ENCODE measurements around the gene COLEC12. TPM values are rescaled to one million over a fixed set of nuclear protein-coding genes. Genes with fewer than 3 reads are reported as not detected.

The COLEC12 gene
- total and polyA plus RNA-seq, 5 donors from 2014 or later: not detected

DNA sequence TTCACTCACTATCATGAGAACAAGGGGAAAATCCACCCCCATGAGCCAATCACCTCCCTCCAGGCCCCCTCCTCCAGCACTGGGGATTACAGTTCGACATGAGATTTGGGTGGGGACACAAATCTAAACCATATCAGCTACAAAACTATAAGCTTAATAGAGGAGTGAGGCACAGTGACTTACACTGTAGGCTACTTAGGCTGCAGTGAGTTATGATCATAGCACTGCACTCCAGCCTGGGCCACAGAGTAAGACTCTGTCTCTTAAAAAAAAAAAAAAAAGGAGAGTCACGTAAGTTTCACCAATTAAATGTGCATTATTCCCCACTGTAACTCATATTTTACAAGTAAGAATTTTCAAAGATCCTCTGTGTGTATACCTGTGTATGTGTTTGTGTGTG, 26.2 kb upstream of the COLEC12 start:
- Histone ChIP-seq H3K27me3 (ENCODE audit: control insufficient read depth, insufficient read depth, low read length) (no peaks in the 10 kb centered on the region), H3K4me3 (ENCODE audit: low read depth, low read length) (no peak overlapping the region), H3K27ac (ENCODE audit: insufficient read depth, low read length, poor library complexity, severe bottlenecking) (no peak overlapping the region), H3K4me1 (ENCODE audit: control insufficient read depth, insufficient read depth, low read length, poor library complexity, severe bottlenecking) (no peaks in the 10 kb centered on the region), H3K9me3 (ENCODE audit: control insufficient read depth in 2 of 2, low read length in 2 of 2) (no peaks in the 10 kb centered on the region), H3K36me3 (ENCODE audit: control insufficient read depth, insufficient read depth, low read length) (no peaks in the 10 kb centered on the region)
- no peaks in the 10 kb centered on the region for H3K36me3 Mint-ChIP-seq
- H3K9me3 Mint-ChIP-seq: peaks cover 0 to 1% (median 0%) of the 10 kb centered on the region in 7 donors
- DNase-seq (no peak), ATAC-seq (ENCODE audit: low read depth in 2 of 2) (no peak)
- no peak overlapping the region for H3K27ac Mint-ChIP-seq
- no peaks in the 10 kb centered on the region for H3K27me3 Mint-ChIP-seq
- no peak overlapping the region for H3K4me3 Mint-ChIP-seq
- no peaks in the 10 kb centered on the region for H3K4me1 Mint-ChIP-seq

DNA sequence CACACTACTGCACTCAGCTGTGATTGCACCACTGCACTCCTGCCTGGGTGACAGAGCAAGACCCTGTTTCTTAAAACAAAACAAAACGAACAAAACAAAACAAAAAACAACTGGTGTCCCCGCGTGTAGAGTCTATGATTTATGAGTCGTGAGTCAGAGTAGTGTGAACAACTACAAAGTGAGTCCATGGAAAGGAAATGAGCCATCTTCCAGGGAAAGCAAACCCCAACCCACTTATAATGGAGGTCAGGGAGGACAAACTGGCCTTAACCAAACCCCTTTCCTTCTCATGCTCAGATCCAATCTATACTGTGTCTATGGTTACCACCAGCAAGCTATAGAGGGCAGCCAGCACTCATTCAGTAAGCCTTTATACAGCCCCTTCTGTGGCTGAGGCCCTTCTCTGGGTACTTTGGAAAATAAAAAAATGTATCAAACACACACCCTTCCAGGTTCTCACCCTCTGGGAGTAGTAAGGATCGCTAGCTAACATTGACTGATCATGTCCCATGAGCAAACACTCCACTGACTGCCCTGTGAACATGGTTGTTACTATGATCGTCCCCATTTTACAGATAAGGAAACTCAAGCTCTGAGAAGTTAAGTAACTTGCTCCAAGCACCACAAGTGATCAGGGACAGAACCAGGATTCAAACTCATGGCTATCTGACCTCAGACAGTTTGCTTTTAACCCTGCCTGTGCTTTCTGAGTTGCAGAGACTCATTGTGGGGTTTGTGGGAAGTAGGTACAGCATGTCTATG, 24.7 kb upstream of the COLEC12 start:
- Mint-ChIP-seq H3K9me3 (no peaks in the 10 kb centered on the region), H3K27ac (no peak overlapping the region), H3K36me3 (no peaks in the 10 kb centered on the region), H3K4me1 (no peaks in the 10 kb centered on the region), H3K4me3 (no peak overlapping the region), H3K27me3 (no peaks in the 10 kb centered on the region)
- ATAC-seq (ENCODE audit: low read depth in 2 of 2) (no peak), DNase-seq (no peak)
- Histone ChIP-seq H3K9me3 (ENCODE audit: control insufficient read depth in 2 of 2, low read length in 2 of 2) (no peaks in the 10 kb centered on the region), H3K4me1 (ENCODE audit: control insufficient read depth, insufficient read depth, low read length, poor library complexity, severe bottlenecking) (no peaks in the 10 kb centered on the region), H3K27me3 (ENCODE audit: control insufficient read depth, insufficient read depth, low read length) (no peaks in the 10 kb centered on the region), H3K4me3 (ENCODE audit: low read depth, low read length) (no peak overlapping the region), H3K27ac (ENCODE audit: insufficient read depth, low read length, poor library complexity, severe bottlenecking) (no peak overlapping the region), H3K36me3 (ENCODE audit: control insufficient read depth, insufficient read depth, low read length) (no peaks in the 10 kb centered on the region)

DNA sequence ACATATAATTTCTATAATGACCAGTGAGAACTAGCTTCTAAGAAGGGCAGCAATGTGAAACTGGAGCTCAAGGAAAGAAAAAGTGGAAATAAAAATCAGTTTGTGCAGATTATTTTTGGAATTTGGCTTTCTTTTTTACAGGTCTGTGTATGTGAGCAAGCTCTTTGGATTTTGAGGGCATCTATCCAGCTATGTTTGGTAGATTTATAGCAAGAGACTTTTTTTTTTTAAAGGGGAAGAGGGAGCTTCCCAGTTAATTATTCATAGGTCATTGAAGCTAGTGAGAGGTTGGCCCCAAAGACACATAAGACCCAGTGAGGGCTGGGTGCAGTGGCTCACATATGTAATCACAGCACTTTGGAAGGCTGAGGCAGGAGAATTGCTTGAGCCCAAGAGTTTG, 24.0 kb upstream of the COLEC12 start:
- Mint-ChIP-seq H3K4me3 (no peak overlapping the region), H3K27me3 (no peaks in the 10 kb centered on the region), H3K27ac (no peak overlapping the region), H3K36me3 (no peaks in the 10 kb centered on the region), H3K4me1 (no peaks in the 10 kb centered on the region), H3K9me3 (no peaks in the 10 kb centered on the region)
- H3K27me3 ChIP-seq (ENCODE audit: control insufficient read depth, insufficient read depth, low read length): no peaks in the 10 kb centered on the region
- H3K4me3 ChIP-seq (ENCODE audit: low read depth, low read length): no peak overlapping the region
- DNase-seq: no peak
- no peak overlapping the region for H3K27ac ChIP-seq (ENCODE audit: insufficient read depth, low read length, poor library complexity, severe bottlenecking)
- no peaks in the 10 kb centered on the region for H3K9me3 ChIP-seq (ENCODE audit: control insufficient read depth in 2 of 2, low read length in 2 of 2)
- ATAC-seq (ENCODE audit: low read depth in 2 of 2): no peak
- H3K36me3 ChIP-seq (ENCODE audit: control insufficient read depth, insufficient read depth, low read length): no peaks in the 10 kb centered on the region
- no peaks in the 10 kb centered on the region for H3K4me1 ChIP-seq (ENCODE audit: control insufficient read depth, insufficient read depth, low read length, poor library complexity, severe bottlenecking)

DNA sequence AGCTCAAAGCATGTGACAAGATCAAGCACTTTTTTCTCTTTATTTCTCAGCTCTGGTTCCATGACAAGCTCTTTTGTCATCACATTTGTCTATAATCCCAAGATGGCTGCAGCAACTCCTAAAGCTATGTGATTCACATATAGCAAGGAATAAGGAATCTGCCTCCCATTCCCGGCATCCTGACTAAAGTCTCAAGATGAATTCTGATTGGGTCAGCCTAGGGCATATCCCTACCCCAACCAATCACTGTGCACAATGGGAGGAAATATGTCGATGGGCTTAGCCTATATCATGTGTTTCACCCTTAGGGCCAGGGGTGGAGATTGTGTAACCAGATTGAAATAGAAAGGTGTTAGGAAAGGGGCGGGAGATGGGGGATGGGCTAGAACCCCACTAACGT, 23.1 kb upstream of the COLEC12 start:
- H3K27ac Mint-ChIP-seq: no peak overlapping the region

DNA sequence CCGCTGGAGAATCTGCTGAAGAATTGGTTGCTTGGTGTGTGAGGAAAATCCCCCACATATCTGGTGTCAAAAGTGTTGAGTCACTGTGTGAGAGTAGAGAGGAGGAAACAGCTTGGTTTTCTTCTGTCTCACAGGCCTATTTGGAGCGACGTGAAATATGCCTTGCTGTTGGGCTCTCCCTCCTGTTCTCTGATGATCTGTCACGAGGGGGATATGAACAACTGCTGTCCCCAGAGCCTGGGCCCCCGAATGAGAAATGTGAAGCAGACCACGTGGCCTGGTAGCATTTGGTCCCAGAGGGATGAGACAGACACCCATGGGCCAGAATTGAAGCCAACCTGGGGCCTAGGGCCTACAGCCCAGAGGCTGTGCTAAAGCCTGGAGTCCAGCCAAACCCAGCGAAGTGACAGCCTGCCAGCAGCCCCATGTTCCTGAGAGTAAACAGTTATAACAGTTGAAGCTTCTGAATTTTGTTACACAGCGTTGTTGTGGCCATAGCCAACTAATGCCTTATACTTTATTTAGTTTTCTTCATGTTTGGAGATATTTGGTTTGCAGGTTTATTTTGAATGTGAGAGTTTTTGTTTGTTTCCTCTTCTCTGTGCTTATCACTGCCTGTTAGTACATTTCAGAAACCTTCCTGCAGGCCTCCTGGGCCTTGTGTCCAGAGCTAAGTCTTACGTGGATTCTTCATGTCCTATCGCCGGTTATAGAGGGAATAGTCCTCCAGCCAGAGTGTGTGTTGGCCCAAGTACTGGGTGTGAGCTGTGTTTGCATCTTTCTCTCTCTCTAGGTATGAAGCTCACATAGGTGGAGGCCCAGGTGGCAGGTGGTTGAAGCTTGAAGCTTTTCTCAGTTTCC, 18.7 kb upstream of the COLEC12 start:
- Mint-ChIP-seq H3K4me1 (peaks cover 0 to 2% (median 0%) of the 10 kb centered on the region in 4 donors), H3K36me3 (no peaks in the 10 kb centered on the region), H3K9me3 (peaks cover 0 to 2% (median 0%) of the 10 kb centered on the region in 7 donors), H3K27me3 (no peaks in the 10 kb centered on the region), H3K27ac (no peak overlapping the region), H3K4me3 (no peak overlapping the region)
- ATAC-seq (ENCODE audit: low read depth in 2 of 2): no peak
- no peak overlapping the region for H3K4me3 ChIP-seq (ENCODE audit: low read depth, low read length)
- H3K9me3 ChIP-seq (ENCODE audit: control insufficient read depth in 2 of 2, low read length in 2 of 2): no peaks in the 10 kb centered on the region
- no peaks in the 10 kb centered on the region for H3K27me3 ChIP-seq (ENCODE audit: control insufficient read depth, insufficient read depth, low read length)
- H3K4me1 ChIP-seq (ENCODE audit: control insufficient read depth, insufficient read depth, low read length, poor library complexity, severe bottlenecking): no peaks in the 10 kb centered on the region
- no peak overlapping the region for H3K27ac ChIP-seq (ENCODE audit: insufficient read depth, low read length, poor library complexity, severe bottlenecking)
- no peaks in the 10 kb centered on the region for H3K36me3 ChIP-seq (ENCODE audit: control insufficient read depth, insufficient read depth, low read length)
- no peak for DNase-seq

More for the DNA sequence above, 23.1 kb upstream of the COLEC12 start:
- Histone ChIP-seq H3K9me3 (ENCODE audit: control insufficient read depth in 2 of 2, low read length in 2 of 2) (no peaks in the 10 kb centered on the region), H3K4me1 (ENCODE audit: control insufficient read depth, insufficient read depth, low read length, poor library complexity, severe bottlenecking) (no peaks in the 10 kb centered on the region), H3K27ac (ENCODE audit: insufficient read depth, low read length, poor library complexity, severe bottlenecking) (no peak overlapping the region), H3K4me3 (ENCODE audit: low read depth, low read length) (no peak overlapping the region), H3K36me3 (ENCODE audit: control insufficient read depth, insufficient read depth, low read length) (no peaks in the 10 kb centered on the region), H3K27me3 (ENCODE audit: control insufficient read depth, insufficient read depth, low read length) (no peaks in the 10 kb centered on the region)
- no peaks in the 10 kb centered on the region for H3K27me3 Mint-ChIP-seq
- no peak overlapping the region for H3K4me3 Mint-ChIP-seq
- no peaks in the 10 kb centered on the region for H3K36me3 Mint-ChIP-seq
- H3K4me1 Mint-ChIP-seq: peaks cover 0 to 2% (median 0%) of the 10 kb centered on the region in 4 donors
- H3K9me3 Mint-ChIP-seq: no peaks in the 10 kb centered on the region
- ATAC-seq (ENCODE audit: low read depth in 2 of 2) (no peak), DNase-seq (no peak)

DNA sequence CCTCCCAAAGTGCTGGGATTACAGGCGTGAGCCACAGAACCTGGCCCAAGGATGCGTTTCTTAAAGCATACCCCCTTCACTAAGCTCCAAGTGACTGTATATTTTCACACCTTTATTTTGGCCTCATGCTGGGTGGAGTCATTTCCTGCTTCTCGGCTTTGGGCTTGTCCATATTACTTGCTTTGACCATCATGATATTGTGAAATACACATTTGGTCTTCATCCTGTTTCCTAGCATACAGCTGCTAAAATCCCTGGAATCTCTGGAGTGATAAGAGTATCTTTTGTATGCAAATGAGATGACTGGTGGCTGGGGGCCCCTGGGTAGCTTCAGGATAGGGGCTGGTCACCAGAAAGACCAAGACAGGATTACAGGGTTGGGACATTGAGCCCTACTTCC, 17.6 kb upstream of the COLEC12 start:
- Histone ChIP-seq H3K27ac (ENCODE audit: insufficient read depth, low read length, poor library complexity, severe bottlenecking) (no peak overlapping the region), H3K27me3 (ENCODE audit: control insufficient read depth, insufficient read depth, low read length) (no peaks in the 10 kb centered on the region), H3K4me1 (ENCODE audit: control insufficient read depth, insufficient read depth, low read length, poor library complexity, severe bottlenecking) (no peaks in the 10 kb centered on the region), H3K4me3 (ENCODE audit: low read depth, low read length) (no peak overlapping the region), H3K36me3 (ENCODE audit: control insufficient read depth, insufficient read depth, low read length) (no peaks in the 10 kb centered on the region), H3K9me3 (ENCODE audit: control insufficient read depth in 2 of 2, low read length in 2 of 2) (no peaks in the 10 kb centered on the region)
- Mint-ChIP-seq H3K9me3 (peaks cover 0 to 2% (median 0%) of the 10 kb centered on the region in 7 donors), H3K4me1 (peaks cover 0 to 2% (median 0%) of the 10 kb centered on the region in 4 donors), H3K4me3 (no peak overlapping the region), H3K27ac (no peak overlapping the region), H3K36me3 (no peaks in the 10 kb centered on the region), H3K27me3 (no peaks in the 10 kb centered on the region)
- ATAC-seq (ENCODE audit: low read depth in 2 of 2) (no peak), DNase-seq (no peak)

DNA sequence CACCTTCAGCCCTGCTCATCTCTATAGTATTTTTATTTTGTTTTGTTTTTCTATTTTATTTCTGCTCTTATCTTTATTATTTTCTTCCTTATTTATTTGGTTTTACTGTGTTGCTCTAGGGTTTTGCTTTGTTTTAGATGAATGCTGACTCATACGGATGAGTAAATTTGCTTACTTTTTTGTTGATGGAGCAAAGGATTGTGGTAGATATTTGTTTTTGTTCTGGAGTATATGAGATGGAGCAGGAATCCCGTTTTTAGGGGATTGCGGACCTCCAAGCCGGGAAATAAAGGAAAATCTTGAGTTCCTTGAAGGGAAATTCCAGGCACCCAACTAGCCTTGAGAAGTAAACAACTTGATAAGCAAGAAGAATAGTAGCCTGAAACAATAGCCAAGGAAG, 15.3 kb upstream of the COLEC12 start:
- no peaks in the 10 kb centered on the region for H3K4me1 ChIP-seq (ENCODE audit: control insufficient read depth, insufficient read depth, low read length, poor library complexity, severe bottlenecking)
- no peaks in the 10 kb centered on the region for H3K9me3 ChIP-seq (ENCODE audit: control insufficient read depth in 2 of 2, low read length in 2 of 2)
- no peaks in the 10 kb centered on the region for H3K36me3 ChIP-seq (ENCODE audit: control insufficient read depth, insufficient read depth, low read length)
- H3K4me1 Mint-ChIP-seq: peaks cover 0 to 2% (median 0%) of the 10 kb centered on the region in 4 donors
- H3K27me3 Mint-ChIP-seq: no peaks in the 10 kb centered on the region
- DNase-seq (no peak), ATAC-seq (ENCODE audit: low read depth in 2 of 2) (no peak)
- peak overlapping the region in 1 of 4 donors; percentile 51 for H3K4me3 Mint-ChIP-seq
- no peaks in the 10 kb centered on the region for H3K27me3 ChIP-seq (ENCODE audit: control insufficient read depth, insufficient read depth, low read length)
- H3K9me3 Mint-ChIP-seq: peaks cover 0 to 2% (median 0%) of the 10 kb centered on the region in 7 donors
- H3K27ac ChIP-seq (ENCODE audit: insufficient read depth, low read length, poor library complexity, severe bottlenecking): no peak overlapping the region
- no peak overlapping the region for H3K4me3 ChIP-seq (ENCODE audit: low read depth, low read length)
- no peak overlapping the region for H3K27ac Mint-ChIP-seq
- H3K36me3 Mint-ChIP-seq: no peaks in the 10 kb centered on the region

Measured in CD4-positive, CD25-positive, alpha-beta regulatory T cell (primary cell).